Measurements from ENCODE around the gene CAMKMT.

- TF ChIP-seq, protein P1, sequence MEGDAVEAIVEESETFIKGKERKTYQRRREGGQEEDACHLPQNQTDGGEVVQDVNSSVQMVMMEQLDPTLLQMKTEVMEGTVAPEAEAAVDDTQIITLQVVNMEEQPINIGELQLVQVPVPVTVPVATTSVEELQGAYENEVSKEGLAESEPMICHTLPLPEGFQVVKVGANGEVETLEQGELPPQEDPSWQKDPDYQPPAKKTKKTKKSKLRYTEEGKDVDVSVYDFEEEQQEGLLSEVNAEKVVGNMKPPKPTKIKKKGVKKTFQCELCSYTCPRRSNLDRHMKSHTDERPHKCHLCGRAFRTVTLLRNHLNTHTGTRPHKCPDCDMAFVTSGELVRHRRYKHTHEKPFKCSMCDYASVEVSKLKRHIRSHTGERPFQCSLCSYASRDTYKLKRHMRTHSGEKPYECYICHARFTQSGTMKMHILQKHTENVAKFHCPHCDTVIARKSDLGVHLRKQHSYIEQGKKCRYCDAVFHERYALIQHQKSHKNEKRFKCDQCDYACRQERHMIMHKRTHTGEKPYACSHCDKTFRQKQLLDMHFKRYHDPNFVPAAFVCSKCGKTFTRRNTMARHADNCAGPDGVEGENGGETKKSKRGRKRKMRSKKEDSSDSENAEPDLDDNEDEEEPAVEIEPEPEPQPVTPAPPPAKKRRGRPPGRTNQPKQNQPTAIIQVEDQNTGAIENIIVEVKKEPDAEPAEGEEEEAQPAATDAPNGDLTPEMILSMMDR (conservative IDR thresholded peaks at IDR 0.05) = no peak
- TF ChIP-seq ZFX (IDR thresholded peaks at IDR 0.05) = no peak
Observed at GRCh38 chr2:44807201-44808025, 445.7 kb downstream of the CAMKMT start.
